GM21723 (cell line): ENCODE measurements around the gene BMI1.
"Not testable (repeated sequence)": the region's sequence is repeated elsewhere in the genome, so short reads cannot be mapped to it uniquely, and the experiment has no call there.

Source experiments
- ATAC-seq: cut with Tn5 transposase; IDR thresholded peaks from one replicate; pipeline ENCODE4 v1.9.1; 2021; ENCODE audit warnings: mild to moderate bottlenecking, moderate library complexity; ENCODE audit not compliant: unreplicated experiment

Gene BMI1

GRCh38 chr10:22338931-22339330 lies 18.0 kb downstream of the BMI1 start:
- ATAC-seq = no peak

GRCh38 chr10:22339761-22340328 lies 18.9 kb downstream of the BMI1 start:
- ATAC-seq = peak; percentile 0

GRCh38 chr10:22340329-22341189 lies 19.7 kb downstream of the BMI1 start:
- peak; percentile 46 for ATAC-seq

DNA sequence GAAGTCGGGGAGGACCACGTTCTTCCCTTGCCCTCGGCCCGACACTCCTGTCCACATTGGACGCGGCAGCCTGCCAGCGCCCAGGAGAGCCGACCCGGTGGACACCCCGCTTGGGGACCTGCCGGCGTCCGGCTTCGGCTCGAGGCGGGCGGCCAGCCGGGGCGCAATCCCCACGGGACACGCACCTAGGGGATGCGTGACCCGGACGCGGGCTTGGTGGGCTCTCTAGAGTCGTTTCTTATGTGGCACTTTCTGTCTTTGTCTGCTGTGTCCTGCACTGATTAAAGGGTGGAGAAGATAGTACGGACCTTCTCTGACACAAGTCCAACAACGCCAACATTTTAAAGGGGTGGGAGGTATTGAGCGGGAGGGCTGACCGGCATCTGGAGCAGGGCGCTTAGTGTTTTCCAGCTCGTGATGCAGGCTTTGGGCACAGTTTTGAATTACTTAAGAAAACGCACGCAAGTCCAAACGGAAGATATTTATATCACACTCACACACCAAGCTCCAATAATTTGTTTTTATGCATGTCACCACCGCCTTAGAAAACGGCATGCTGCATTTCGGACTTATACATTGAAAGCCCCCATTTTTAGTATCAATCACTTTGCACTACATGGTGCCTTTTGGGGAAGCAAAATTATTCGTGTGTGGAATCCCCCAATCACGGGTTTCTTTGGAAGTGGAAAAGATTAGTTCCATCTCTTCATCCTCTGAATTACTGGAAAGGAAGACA lies 20.5 kb downstream of the BMI1 start:
- peak; percentile 20 for ATAC-seq

DNA sequence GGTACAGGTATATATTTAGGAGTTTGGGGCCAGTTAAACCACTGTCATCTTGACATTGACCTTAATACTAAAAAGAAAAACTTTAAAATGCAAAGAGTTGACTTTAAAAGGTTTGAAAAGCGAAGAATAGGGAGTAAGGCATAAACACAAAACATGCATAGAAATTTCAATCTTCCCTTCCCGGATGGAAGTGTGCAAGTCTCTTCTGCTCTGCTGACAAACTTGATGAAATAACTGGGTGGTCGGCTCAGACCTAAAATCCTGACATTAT lies 21.0 kb downstream of the BMI1 start:
- no peak for ATAC-seq

DNA sequence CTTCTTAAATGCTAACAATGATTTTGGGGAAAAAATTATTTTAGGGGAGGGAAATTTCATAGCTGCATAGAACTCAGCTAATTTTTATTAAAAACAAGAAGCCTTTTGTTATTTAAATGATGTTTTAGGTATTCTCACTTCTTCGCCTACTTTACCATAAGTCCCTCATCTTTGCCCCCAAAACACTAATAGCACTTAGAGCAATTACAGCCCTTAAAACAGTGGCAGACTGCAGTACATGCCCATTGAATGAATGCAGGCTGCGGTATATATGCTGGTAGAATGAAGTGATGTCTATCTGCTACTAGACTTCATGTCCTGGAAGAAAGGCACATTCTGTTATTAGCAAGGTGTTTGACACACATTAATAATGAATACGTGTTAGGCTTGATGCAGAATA lies 21.5 kb downstream of the BMI1 start:
- ATAC-seq = no peak

DNA sequence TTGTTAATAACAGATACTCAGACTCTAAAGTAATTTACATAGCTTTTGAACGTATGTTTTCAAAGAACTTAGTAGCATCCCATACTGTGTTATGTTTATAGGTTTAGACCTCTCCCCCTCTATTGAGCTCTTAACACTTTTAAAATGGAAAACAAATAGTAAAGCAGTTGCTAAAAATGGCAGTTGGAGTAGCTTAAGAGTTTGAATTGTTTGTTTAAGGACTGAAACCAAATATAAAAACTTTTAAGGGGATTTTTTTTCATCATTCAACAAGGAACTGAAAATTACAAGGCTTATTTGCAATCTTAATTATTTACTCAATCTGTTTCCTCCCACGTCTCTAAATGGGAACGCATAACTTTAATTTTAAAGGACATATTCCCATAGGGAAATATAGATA lies 22.8 kb downstream of the BMI1 start:
- ATAC-seq = no peak

DNA sequence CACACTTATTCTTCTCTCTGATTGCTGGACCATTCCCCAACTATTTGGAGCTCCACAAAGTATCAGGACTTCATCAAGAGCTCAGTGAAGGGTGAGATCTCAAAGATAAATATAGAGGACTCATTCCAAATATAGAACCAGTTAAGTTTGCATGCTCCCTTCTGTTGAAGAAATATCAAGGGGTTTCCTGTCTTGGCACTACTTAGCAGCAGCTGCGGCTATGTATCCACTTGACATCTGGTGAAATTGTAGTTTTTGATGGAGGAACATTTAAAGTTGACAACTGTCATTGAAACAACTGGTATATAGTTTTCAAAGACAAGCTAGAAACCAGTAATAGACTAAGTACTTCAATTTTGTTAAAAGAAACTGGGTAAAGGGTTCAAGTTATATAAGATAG lies 23.4 kb downstream of the BMI1 start:
- no peak for ATAC-seq

DNA sequence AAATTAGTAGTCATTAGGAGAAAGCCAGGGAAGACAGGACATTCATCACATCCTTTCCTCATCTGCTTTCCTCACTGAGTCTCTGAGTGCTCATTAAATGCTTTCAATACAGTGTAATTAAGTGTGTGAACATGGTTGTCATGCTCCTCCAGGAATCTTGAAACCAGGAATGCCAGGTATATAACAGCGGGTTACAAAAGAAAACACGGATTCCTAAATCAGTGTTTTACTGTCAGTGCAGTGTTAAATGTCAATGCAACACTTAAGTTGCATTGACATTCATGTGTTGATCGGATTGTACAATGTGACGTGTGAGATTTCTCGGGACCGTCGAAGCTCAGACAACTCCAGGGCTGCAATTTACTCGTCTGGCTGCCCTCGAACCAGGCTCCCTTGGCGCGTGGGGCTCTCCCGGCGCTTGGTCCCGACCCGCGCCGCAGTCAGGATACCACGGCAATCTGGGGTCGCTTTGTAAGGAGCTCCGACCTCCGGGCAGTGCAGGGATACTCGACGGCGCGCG lies 23.9 kb downstream of the BMI1 start:
- ATAC-seq = no peak

DNA sequence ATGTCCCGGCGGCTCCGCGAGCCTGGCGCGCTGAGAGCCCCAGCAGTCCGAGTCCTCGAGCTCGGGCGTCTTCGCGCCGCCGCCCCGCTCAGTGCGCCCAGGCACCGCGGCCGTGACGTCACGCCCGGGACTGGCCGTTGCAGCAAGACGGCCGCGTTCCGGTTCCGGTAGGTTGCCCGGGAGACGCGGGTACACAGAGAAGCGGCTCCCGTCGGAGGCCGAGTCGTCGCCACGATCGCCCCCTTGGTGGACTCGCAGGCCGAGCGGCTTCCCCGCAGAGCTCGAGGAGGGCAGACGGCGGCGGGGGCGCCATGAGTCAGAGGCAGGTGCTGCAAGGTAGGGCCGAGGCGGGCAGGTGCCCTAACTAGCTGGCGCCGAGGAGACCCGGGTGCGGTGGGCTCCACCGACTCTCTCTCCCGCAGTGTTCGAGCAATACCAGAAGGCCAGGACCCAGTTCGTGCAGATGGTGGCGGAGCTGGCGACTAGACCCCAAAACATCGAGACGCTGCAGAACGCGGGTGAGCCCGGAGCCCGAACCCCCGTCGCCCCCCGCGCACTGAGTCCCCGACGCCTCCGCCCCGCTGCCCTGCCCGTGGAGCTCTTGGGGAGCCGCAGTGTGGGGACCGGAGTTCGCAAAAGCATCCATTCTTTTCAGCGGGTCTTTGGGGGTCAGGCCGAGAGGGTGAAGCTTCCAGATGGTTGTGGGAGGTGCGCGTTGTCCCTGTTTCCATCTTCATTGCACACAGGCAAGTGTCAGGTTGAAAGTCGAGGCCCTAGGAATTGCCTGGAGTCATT lies 24.6 kb downstream of the BMI1 start, which contains the start of gene SPAG6:
Gene SPAG6 (plus strand): TSS at position 196 of the 795 bp plus-strand sequence. CDS start 116 bp downstream, at position 312.
- peak; percentile 33 for ATAC-seq

- ATAC-seq = no peak
Measured at GRCh38 chr10:22346096-22346661, 25.3 kb downstream of the BMI1 start.

DNA sequence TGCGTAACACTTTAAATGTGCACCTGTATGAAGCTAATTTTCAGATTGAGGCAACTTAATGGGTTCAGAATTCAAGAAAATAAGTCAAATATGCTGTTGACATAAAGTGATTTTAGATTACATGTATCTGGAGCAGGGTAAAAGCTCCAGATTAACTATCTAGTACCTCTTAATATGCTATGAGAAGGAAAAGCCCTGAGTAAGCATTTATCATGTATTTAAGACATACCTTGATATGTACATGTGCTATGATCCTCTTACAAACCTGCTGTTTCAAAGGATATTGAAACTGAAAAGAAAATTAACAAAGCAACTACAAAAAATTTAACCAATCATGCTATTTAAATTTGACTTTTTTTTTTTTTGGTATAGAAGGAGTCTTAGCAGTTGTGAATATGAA lies 28.9 kb downstream of the BMI1 start:
- no peak for ATAC-seq

DNA sequence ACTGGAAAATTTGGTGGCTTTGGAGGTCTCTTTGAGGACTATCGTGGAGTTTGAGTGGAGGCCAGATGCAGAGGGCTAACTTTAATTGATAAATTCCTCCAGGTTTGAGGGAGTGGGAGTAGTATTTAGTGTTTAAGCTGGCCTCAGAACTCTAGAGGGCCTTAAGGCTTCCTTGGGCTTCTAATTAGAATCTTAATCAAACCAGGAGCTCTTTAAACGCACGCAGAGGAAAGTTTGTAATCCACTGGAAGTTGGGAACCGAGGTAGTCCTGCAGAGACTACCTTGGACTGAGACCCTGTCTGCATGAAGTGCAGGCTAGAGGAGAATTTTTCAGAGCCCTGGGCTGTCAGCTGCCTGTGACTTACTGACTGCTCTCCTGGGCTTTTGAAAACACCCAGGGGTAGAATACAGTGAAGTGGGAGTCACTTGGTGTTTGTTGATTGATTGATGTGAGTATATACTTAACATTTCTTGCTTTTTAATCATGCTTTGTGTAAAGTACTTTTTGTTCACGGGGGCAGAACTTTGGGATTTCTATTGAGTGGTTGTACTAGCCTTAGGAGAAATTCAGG lies 30.3 kb downstream of the BMI1 start:
- ATAC-seq = no peak

DNA sequence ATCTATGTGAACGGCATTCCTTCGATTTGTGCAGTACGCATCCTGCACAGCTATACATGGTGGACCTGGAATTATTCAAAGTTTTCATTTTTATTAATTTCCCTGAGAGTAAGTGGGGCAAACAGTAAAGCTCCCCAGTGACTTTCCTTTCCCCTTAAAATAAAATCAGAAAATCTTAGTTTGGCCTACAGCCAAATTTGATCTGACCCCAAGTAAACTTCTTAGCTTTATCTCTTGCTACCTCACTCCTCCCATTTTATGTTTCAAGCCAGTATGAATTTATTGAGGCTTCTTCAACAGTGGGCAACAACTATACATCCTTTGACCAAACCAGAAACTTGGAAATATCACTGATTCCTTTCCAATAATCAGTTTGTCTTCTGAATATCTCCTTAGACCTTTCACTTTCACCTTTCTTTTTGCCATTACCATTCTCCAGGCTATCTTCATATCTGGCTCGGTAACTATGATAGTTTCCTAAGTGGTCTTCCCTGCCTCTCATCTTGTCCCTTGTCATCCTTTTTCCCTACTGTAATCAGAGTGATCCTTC lies 35.5 kb downstream of the BMI1 start:
- ATAC-seq = no peak

DNA sequence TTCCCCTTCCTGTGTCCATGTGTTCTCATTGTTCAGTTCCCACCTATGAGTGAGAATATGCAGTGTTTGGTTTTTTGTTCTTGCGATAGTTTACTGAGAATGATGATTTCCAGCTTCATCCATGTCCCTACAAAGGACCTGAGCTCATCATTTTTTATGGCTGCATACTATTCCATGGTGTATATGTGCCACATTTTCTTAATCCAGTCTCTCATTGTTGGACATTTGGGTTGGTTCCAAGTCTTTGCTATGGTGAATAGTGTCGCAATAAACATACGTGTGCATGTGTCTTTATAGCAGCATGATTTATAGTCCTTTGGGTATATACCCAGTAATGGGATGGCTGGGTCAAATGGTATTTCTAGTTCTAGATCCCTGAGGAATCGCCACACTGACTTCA lies 36.9 kb downstream of the BMI1 start:
- not testable (repeated sequence) for ATAC-seq

- ATAC-seq = no peak
Measured at GRCh38 chr10:22363305-22363704, 42.4 kb downstream of the BMI1 start.

- no peak for ATAC-seq
Measured at GRCh38 chr10:22364407-22365140, 43.7 kb downstream of the BMI1 start.

GRCh38 chr10:22365233-22365632 lies 44.3 kb downstream of the BMI1 start:
- peak; percentile 57 for ATAC-seq
